SK-N-SH (cell line): ENCODE data around the gene FLG. TPM values are rescaled to one million over a fixed set of nuclear protein-coding genes. Genes with fewer than 3 reads are reported as not detected.

ENCODE experiments used
- CTCF ChIA-PET: fragments of 300-600, 350-600 bp; formaldehyde crosslinking; extraction: SDS; loops from one replicate; lab custom pipeline; 2021; lab: Yijun Ruan, JAX
- POLR2A ChIA-PET: fragments of 350-600 bp; sonication (Branson Sonifier 250); formaldehyde crosslinking; extraction: SDS; loops from one replicate; lab custom pipeline; 2020; ENCODE audit warnings: antibody characterized with exemption, inconsistent platforms; lab: Yijun Ruan, JAX
- DNase-seq: peaks from one replicate; pipeline ENCODE4 v3.0.0; 2012
- H2AFZ ChIP-seq: fragments of 200-600 bp; sonication (generic); 2 replicates; pipeline ENCODE4 v1.8.1; 2016; ENCODE audit warnings: antibody characterized with exemption, mild to moderate bottlenecking, low read depth
- H3F3A ChIP-seq: fragments of 200-600 bp; sonication (generic); replicated peaks from 2 replicates; pipeline ENCODE3; 2016; ENCODE audit warnings: antibody characterized with exemption, mild to moderate bottlenecking; ENCODE audit not compliant: insufficient read depth
- H3K27ac ChIP-seq, 2 experiments: fragments of 200-500 bp in 1 of 2; fragments of 200-600 bp in 1 of 2; sonication (Bioruptor generic) in 1 of 2; sonication (generic), shearing (Covaris generic) in 1 of 2; 2 replicates each; pipeline versions ENCODE4 v1.5.1 to v1.6.1; 2014 to 2016; ENCODE audit warnings: low read depth in 2 of 2, inconsistent platforms in 1 of 2, low read length in 1 of 2, mild to moderate bottlenecking in 1 of 2, mixed read lengths in 1 of 2
- H3K27me3 ChIP-seq: fragments of 200-600 bp; sonication (generic), shearing (Covaris generic); 2 replicates; pipeline ENCODE4 v1.6.1; 2016; ENCODE audit warnings: mixed run types; ENCODE audit not compliant: insufficient read depth
- H3K36me3 ChIP-seq, 2 experiments: fragments of 200-500 bp in 1 of 2; fragments of 200-600 bp in 1 of 2; sonication (Bioruptor generic) in 1 of 2; sonication (generic) in 1 of 2; replicated peaks in 1 of 2; 2 replicates each; pipeline versions ENCODE3 to v1.5.1; 2014 to 2016; ENCODE audit warnings: low read length in 1 of 2, mild to moderate bottlenecking in 1 of 2; ENCODE audit not compliant: insufficient read depth in 2 of 2, control insufficient read depth in 1 of 2
- H3K4me1 ChIP-seq, 2 experiments: fragments of 200-500 bp in 1 of 2; fragments of 200-600 bp in 1 of 2; sonication (Bioruptor generic) in 1 of 2; sonication (generic), shearing (Covaris generic) in 1 of 2; 2 replicates each; pipeline versions ENCODE4 v1.5.1 to v1.6.1; 2014 to 2016; ENCODE audit warnings: low read depth in 1 of 2, low read length in 1 of 2, mixed run types in 1 of 2; ENCODE audit not compliant: insufficient read depth in 2 of 2, control insufficient read depth in 1 of 2
- H3K4me2 ChIP-seq: fragments of 200-600 bp; sonication (generic), shearing (Covaris generic); 2 replicates; pipeline ENCODE4 v1.6.1; 2017; ENCODE audit warnings: mixed run types
- H3K4me3 ChIP-seq, 2 experiments: fragments of 200-500 bp in 1 of 2; fragments of 200-600 bp in 1 of 2; sonication (Bioruptor generic) in 1 of 2; sonication (generic), shearing (Covaris generic) in 1 of 2; 2 replicates each; pipeline versions ENCODE4 v1.5.1 to v1.8.1; 2014 to 2016; ENCODE audit warnings: low read depth in 2 of 2, inconsistent platforms in 1 of 2, low read length in 1 of 2, mild to moderate bottlenecking in 1 of 2, mixed read lengths in 1 of 2, moderate library complexity in 1 of 2
- H3K79me2 ChIP-seq: fragments of 200-600 bp; sonication (generic); 2 replicates; pipeline ENCODE4 v1.8.1; 2017; ENCODE audit warnings: mild to moderate bottlenecking; ENCODE audit not compliant: insufficient read depth
- H3K9ac ChIP-seq: fragments of 200-600 bp; sonication (generic); 2 replicates; pipeline ENCODE4 v1.6.1; 2017; ENCODE audit warnings: mixed run types
- H3K9me2 ChIP-seq: fragments of 200-600 bp; sonication (generic); 2 replicates; pipeline ENCODE4 v1.6.1; 2017; ENCODE audit warnings: mixed run types
- H3K9me3 ChIP-seq: fragments of 200-600 bp; sonication (generic); 2 replicates; pipeline ENCODE4 v1.6.1; 2017; ENCODE audit warnings: mixed run types, mild to moderate bottlenecking, moderate library complexity
- H4K20me1 ChIP-seq: fragments of 200-600 bp; sonication (generic); 2 replicates; pipeline ENCODE4 v1.6.1; 2017; ENCODE audit warnings: mild to moderate bottlenecking, mixed run types; ENCODE audit not compliant: insufficient read depth
- CHD2 ChIP-seq: fragments of 150-350 bp; IDR thresholded peaks from 2 replicates; pipeline ENCODE4 v1.6.1; 2018; ENCODE audit warnings: low read length; ENCODE audit not compliant: partially characterized antibody
- EP300 ChIP-seq, 2 experiments: IDR thresholded peaks; 2 replicates each; pipeline versions ENCODE4 v1.4.0 to v1.6.1; 2012; ENCODE audit warnings: borderline replicate concordance in 1 of 2, low read depth in 1 of 2, low read length in 1 of 2
- EZH2phosphoT487 ChIP-seq: fragments of 200-600 bp; sonication (generic); IDR thresholded peaks from 2 replicates; pipeline ENCODE4 v1.6.1; 2017; ENCODE audit warnings: low read depth, mixed run types, mild to moderate bottlenecking, antibody characterized with exemption, moderate library complexity, borderline replicate concordance
- FOSL2 ChIP-seq: IDR thresholded peaks from 2 replicates; pipeline ENCODE4 v1.4.0; 2012; ENCODE audit warnings: low read depth, mild to moderate bottlenecking, moderate library complexity, borderline replicate concordance
- GABPA ChIP-seq: IDR thresholded peaks from 2 replicates; pipeline ENCODE4 v1.4.0; 2012; ENCODE audit warnings: low read depth, mild to moderate bottlenecking
- GATA2 ChIP-seq: sonication (generic); formaldehyde crosslinking; IDR thresholded peaks from 2 replicates; pipeline ENCODE4 v1.5.0; 2020; ENCODE audit warnings: mild to moderate bottlenecking, missing genetic modification reagents
- JUND ChIP-seq: IDR thresholded peaks from 2 replicates; pipeline ENCODE4 v1.4.0; 2012
- MXI1 ChIP-seq: IDR thresholded peaks from 2 replicates; pipeline ENCODE4 v1.6.1; 2012; ENCODE audit warnings: mild to moderate bottlenecking, low read depth, low read length, improper control_type of control experiment
- NFIC ChIP-seq: IDR thresholded peaks from 2 replicates; pipeline ENCODE4 v1.4.0; 2012; ENCODE audit warnings: borderline replicate concordance
- NRF1 ChIP-seq: IDR thresholded peaks from 2 replicates; pipeline ENCODE4 v1.6.1; 2012; ENCODE audit warnings: low read depth, mild to moderate bottlenecking, low read length
- POLR2AphosphoS5 ChIP-seq: IDR thresholded peaks from 2 replicates; pipeline ENCODE4 v1.6.1; 2012; ENCODE audit warnings: low read depth, low read length
- RCOR1 ChIP-seq: fragments of 150-350 bp; IDR thresholded peaks from 2 replicates; pipeline ENCODE4 v1.6.1; 2017; ENCODE audit warnings: antibody characterized with exemption, low read length
- RFX5 ChIP-seq: IDR thresholded peaks from 2 replicates; pipeline ENCODE4 v1.6.1; 2012; ENCODE audit warnings: mild to moderate bottlenecking, improper control_type of control experiment, low read length
- RXRA ChIP-seq: IDR thresholded peaks from 2 replicates; pipeline ENCODE4 v1.4.0; 2012; ENCODE audit warnings: low read depth, mild to moderate bottlenecking, borderline replicate concordance
- SMC3 ChIP-seq: IDR thresholded peaks from 2 replicates; pipeline ENCODE4 v1.6.1; 2012; ENCODE audit warnings: low read depth, low read length, improper control_type of control experiment
- TAF1 ChIP-seq: IDR thresholded peaks from 2 replicates; pipeline ENCODE4 v1.6.1; 2012; ENCODE audit warnings: low read depth, mild to moderate bottlenecking, low read length, moderate library complexity, borderline replicate concordance
- WGBS: methylation state at CpG from one replicate; pipeline ENCODE4 v1.1.6; 2017; ENCODE audit warnings: low lambda C conversion rate; 5-methylcytosine and 5-hydroxymethylcytosine counted together
- polyA plus RNA-seq, 3 experiments: library from polyadenylated mRNA; depleted of rRNA; stranded (reverse); fragments of >200 nt; gene quantifications; 2 replicates each; pipeline ENCODE4 v1.2.3, GENCODE V29; 2012
- TF ChIP-seq, protein P1 (sequence below): IDR thresholded peaks from 2 replicates; pipeline ENCODE4; 2012
- TF ChIP-seq, protein P2 (sequence below): IDR thresholded peaks from 2 replicates; pipeline ENCODE4 v1.6.1; 2012; ENCODE audit warnings: mild to moderate bottlenecking, low read depth, low read length, moderate library complexity
- TF ChIP-seq, protein P3 (sequence below): IDR thresholded peaks from 2 replicates; pipeline ENCODE4 v1.4.0; 2012; ENCODE audit warnings: low read depth

The FLG gene
- polyA plus RNA-seq, 1 of the 3 experiments (the other 2 are of a cell fraction): not detected

DNA sequence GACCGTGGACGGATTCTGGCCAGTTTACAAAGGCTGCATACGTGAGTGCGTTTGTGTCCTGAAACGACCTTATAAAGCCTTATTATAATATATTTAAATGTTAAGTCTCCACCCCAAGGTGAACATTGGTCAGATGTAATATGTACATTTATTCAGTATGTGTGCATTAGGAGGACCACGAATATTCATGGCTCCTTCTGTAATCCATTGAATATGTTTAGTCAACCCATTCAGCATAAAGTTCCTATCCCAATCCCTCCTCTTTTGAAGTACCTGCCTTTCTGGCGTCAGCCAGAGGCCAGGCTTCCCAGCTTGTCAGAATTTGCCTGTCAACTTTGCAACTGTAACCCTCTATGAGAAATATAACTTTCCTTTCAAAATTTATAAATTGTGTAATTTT lies 10.4 kb upstream of the FLG start:
- CTCF ChIA-PET: interaction anchor here (1.0 to 1.4 kb wide), 2 partner anchors 11 to 12 kb away, joined by 3 to 5 read pairs; no protein-coding TSS in a partner anchor
- 4% methylated on average over 7 of the region's 7 CpGs for WGBS

More for the DNA sequence above, 10.4 kb upstream of the FLG start:
- Histone ChIP-seq H4K20me1 (no peaks in the 10 kb centered on the region), H3K27ac (no peak overlapping the region), H3K27me3 (no peaks in the 10 kb centered on the region), H3K4me2 (no peak overlapping the region), H3K4me3 (no peak overlapping the region), H3K9ac (no peak overlapping the region), H3K79me2 (no peaks in the 10 kb centered on the region), H3K4me1 (no peaks in the 10 kb centered on the region), H3K9me3 (no peaks in the 10 kb centered on the region), H3K9me2 (no peaks in the 10 kb centered on the region), H2AFZ (no peak overlapping the region), H3K36me3 (no peaks in the 10 kb centered on the region), H3F3A (no peaks in the 10 kb centered on the region)
- no peak for DNase-seq
- POLR2A ChIA-PET: no interaction called here
- TF ChIP-seq RXRA (no peak), MXI1 (no peak), NRF1 (no peak), EP300 (IDR thresholded peaks at IDR 0.05; ENCODE audit: borderline replicate concordance in 1 of 2, low read depth in 1 of 2, low read length in 1 of 2) (no peak), RCOR1 (no peak), SMC3 (no peak), POLR2AphosphoS5 (no peak), JUND (no peak), TAF1 (no peak), CHD2 (no peak), RFX5 (no peak), NFIC (no peak), EZH2phosphoT487 (no peak), FOSL2 (no peak), GATA2 (CRISPR knock-in tag) (no peak), GABPA (no peak)
- TF ChIP-seq, protein P1, sequence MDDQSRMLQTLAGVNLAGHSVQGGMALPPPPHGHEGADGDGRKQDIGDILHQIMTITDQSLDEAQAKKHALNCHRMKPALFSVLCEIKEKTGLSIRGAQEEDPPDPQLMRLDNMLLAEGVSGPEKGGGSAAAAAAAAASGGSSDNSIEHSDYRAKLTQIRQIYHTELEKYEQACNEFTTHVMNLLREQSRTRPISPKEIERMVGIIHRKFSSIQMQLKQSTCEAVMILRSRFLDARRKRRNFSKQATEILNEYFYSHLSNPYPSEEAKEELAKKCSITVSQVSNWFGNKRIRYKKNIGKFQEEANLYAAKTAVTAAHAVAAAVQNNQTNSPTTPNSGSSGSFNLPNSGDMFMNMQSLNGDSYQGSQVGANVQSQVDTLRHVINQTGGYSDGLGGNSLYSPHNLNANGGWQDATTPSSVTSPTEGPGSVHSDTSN: no peak
- TF ChIP-seq, protein P2, sequence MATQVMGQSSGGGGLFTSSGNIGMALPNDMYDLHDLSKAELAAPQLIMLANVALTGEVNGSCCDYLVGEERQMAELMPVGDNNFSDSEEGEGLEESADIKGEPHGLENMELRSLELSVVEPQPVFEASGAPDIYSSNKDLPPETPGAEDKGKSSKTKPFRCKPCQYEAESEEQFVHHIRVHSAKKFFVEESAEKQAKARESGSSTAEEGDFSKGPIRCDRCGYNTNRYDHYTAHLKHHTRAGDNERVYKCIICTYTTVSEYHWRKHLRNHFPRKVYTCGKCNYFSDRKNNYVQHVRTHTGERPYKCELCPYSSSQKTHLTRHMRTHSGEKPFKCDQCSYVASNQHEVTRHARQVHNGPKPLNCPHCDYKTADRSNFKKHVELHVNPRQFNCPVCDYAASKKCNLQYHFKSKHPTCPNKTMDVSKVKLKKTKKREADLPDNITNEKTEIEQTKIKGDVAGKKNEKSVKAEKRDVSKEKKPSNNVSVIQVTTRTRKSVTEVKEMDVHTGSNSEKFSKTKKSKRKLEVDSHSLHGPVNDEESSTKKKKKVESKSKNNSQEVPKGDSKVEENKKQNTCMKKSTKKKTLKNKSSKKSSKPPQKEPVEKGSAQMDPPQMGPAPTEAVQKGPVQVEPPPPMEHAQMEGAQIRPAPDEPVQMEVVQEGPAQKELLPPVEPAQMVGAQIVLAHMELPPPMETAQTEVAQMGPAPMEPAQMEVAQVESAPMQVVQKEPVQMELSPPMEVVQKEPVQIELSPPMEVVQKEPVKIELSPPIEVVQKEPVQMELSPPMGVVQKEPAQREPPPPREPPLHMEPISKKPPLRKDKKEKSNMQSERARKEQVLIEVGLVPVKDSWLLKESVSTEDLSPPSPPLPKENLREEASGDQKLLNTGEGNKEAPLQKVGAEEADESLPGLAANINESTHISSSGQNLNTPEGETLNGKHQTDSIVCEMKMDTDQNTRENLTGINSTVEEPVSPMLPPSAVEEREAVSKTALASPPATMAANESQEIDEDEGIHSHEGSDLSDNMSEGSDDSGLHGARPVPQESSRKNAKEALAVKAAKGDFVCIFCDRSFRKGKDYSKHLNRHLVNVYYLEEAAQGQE: no peak
- TF ChIP-seq, protein P3, sequence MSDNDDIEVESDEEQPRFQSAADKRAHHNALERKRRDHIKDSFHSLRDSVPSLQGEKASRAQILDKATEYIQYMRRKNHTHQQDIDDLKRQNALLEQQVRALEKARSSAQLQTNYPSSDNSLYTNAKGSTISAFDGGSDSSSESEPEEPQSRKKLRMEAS: no peak
